Measurements from ENCODE around the gene UBA5. TPM values are rescaled to one million over a fixed set of nuclear protein-coding genes. Genes with fewer than 3 reads are reported as not detected.
A peak's percentile ranks its signal among the peaks of the same experiment; 100 is the strongest.

UBA5 gene
- total RNA-seq, 2 donors from 2014 or later: 27.3 to 41.2 TPM

GRCh38 chr3:132695422-132695821, 35.3 kb downstream of the UBA5 start:
- DNase-seq (no peak), ATAC-seq (no peak)
- intact Hi-C loops (cut with DNase I): no loop called here

GRCh38 chr3:132703733-132704132, 43.6 kb downstream of the UBA5 start:
- intact Hi-C loops (cut with DNase I): no loop called here
- DNase-seq (no peak), ATAC-seq (no peak)

GRCh38 chr3:132709761-132710160, 49.6 kb downstream of the UBA5 start:
- DNase-seq (no peak), ATAC-seq (no peak)
- intact Hi-C loops (cut with DNase I): no loop called here

- intact Hi-C loops (cut with DNase I): no loop called here
- ATAC-seq: no peak
- DNase-seq: no peak
Measured at GRCh38 chr3:132710311-132710710, 50.2 kb downstream of the UBA5 start.

- no peak for ATAC-seq
- intact Hi-C loops (cut with DNase I): no loop called here
Measured at GRCh38 chr3:132713977-132714727, 54.0 kb downstream of the UBA5 start.

GRCh38 chr3:132716372-132716771, 56.2 kb downstream of the UBA5 start:
- intact Hi-C loops (cut with DNase I): no loop called here

More at GRCh38 chr3:132713977-132714727, 54.0 kb downstream of the UBA5 start:
- DNase-seq: no peak

GRCh38 chr3:132720228-132720627, 60.1 kb downstream of the UBA5 start:
- ATAC-seq (no peak), DNase-seq (no peak)
- intact Hi-C loops (cut with DNase I): loop anchor here in 1 of 2 donors (5.0 kb wide), 1 partner anchor 852 kb away; the partner anchor contains the start of gene CDV3

More at GRCh38 chr3:132716372-132716771, 56.2 kb downstream of the UBA5 start:
- DNase-seq (no peak), ATAC-seq (no peak)

GRCh38 chr3:132721479-132722164, 61.5 kb downstream of the UBA5 start:
- ATAC-seq (peak; percentile 38 to 50), DNase-seq (peak; percentile 82)

GRCh38 chr3:132722165-132723023, 62.3 kb downstream of the UBA5 start, which contains the start of gene NPHP3:
NPHP3 (minus strand) TSS chr3:132722409; CDS start chr3:132722355, 54 bp downstream.
- peak; percentile 91 to 95 for ATAC-seq
- intact Hi-C loops (cut with DNase I): loop anchor here in 1 of 2 donors (5.0 kb wide), 1 partner anchor 850 kb away; the partner anchor contains the start of gene CDV3
- DNase-seq: peak; percentile 98

More at GRCh38 chr3:132721479-132722164, 61.5 kb downstream of the UBA5 start:
- intact Hi-C loops (cut with DNase I): loop anchor here in 1 of 2 donors (5.0 kb wide), 1 partner anchor 851 kb away; the partner anchor contains the start of gene CDV3

- ATAC-seq (no peak), DNase-seq (no peak)
Measured at GRCh38 chr3:132723024-132723950, 63.2 kb downstream of the UBA5 start.

GRCh38 chr3:132726341-132726823, 66.3 kb downstream of the UBA5 start:
- intact Hi-C loops (cut with DNase I): loop anchor here in 1 of 2 donors (5.0 kb wide), 1 partner anchor 696 kb away; no protein-coding TSS in a partner anchor
- DNase-seq: no peak
- ATAC-seq: no peak

More at GRCh38 chr3:132723024-132723950, 63.2 kb downstream of the UBA5 start:
- intact Hi-C loops (cut with DNase I): loop anchor here in 1 of 2 donors (5.0 kb wide), 1 partner anchor 849 kb away; the partner anchor contains the start of gene CDV3

Other genes with a start within 250 kb of the UBA5 start
- 10 to 100 TPM; 26.4 to 30.7 TPM for gene DNAJC13, start 242.8 kb upstream of the UBA5 start, total RNA-seq
- 1 to 10 TPM; 2.1 to 3.7 TPM for gene ACKR4, start 63.1 kb upstream of the UBA5 start, total RNA-seq
- gene ACAD11, start 520 bp upstream of the UBA5 start, total RNA-seq: 10 to 100 TPM; 14.1 to 18.6 TPM
- gene NPHP3, start 62.1 kb downstream of the UBA5 start, total RNA-seq: 10 to 100 TPM in 1 of 2 donors, 1 to 10 TPM in 1; 8.9 to 11.6 TPM